Measurements from ENCODE around the gene AKR7A2.

- no peak for TF ChIP-seq CTCF (IDR thresholded peaks at IDR 0.05; ENCODE audit: insufficient read depth, low read depth, low read length)
- TF ChIP-seq EZH2 (IDR thresholded peaks at IDR 0.05; ENCODE audit: insufficient read depth, low read length) = no peak
Measured at GRCh38 chr1:19272064-19272463, 39.9 kb downstream of the AKR7A2 start.
